Esophagus squamous epithelium (tissue), 4 donors: Measurements from ENCODE around the gene TMEM213.
"Not testable (repeated sequence)": the region's sequence is repeated elsewhere in the genome, so short reads cannot be mapped to it uniquely, and the experiment has no call there.

Experiments used
- POLR2A ChIP-seq, 4 donors: fragments of 450-650 bp; IDR thresholded peaks; one replicate each; pipeline ENCODE4 v1.6.1; 2017; ENCODE audit warnings: antibody characterized with exemption in 4 of 4, mild to moderate bottlenecking in 4 of 4, moderate library complexity in 3 of 4
- TF ChIP-seq, protein P1 (sequence below), 6 experiments: fragments of 450-650 bp in 4 of 6; fragments of 200-600 bp in 2 of 6; sonication (generic) in 2 of 6; IDR thresholded peaks; one replicate each; pipeline ENCODE4 v1.5.1; 2016 to 2019; ENCODE audit warnings: antibody characterized with exemption in 6 of 6, mild to moderate bottlenecking in 4 of 6, moderate library complexity in 4 of 6

DNA sequence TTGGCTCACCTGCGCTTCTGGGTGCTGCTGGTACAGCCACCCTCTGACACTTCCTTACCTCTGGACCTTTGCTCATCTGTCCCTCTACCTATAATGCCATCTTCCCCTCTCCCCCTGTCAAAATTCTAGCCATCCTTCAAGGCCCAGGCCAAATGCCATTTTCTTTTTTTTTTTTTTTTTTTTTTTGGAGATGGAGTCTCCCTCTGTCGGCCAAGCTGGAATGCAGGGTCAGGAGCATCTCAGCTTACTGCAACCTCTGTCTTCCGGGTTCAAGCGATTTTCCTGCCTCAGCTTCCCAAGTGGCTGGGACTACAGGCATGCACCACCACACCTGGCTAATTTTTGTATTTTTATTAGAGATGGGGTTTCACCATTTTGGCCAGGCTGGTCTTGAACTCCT lies 748 bp upstream of the TMEM213 start:
- TF ChIP-seq, protein P1, sequence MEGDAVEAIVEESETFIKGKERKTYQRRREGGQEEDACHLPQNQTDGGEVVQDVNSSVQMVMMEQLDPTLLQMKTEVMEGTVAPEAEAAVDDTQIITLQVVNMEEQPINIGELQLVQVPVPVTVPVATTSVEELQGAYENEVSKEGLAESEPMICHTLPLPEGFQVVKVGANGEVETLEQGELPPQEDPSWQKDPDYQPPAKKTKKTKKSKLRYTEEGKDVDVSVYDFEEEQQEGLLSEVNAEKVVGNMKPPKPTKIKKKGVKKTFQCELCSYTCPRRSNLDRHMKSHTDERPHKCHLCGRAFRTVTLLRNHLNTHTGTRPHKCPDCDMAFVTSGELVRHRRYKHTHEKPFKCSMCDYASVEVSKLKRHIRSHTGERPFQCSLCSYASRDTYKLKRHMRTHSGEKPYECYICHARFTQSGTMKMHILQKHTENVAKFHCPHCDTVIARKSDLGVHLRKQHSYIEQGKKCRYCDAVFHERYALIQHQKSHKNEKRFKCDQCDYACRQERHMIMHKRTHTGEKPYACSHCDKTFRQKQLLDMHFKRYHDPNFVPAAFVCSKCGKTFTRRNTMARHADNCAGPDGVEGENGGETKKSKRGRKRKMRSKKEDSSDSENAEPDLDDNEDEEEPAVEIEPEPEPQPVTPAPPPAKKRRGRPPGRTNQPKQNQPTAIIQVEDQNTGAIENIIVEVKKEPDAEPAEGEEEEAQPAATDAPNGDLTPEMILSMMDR (IDR thresholded peaks at IDR 0.05): not testable (repeated sequence)
- TF ChIP-seq POLR2A (IDR thresholded peaks at IDR 0.05): not testable (repeated sequence)
